GM21515 (cell line): ENCODE data around the gene SLC29A3.

Experiments used
- ATAC-seq: cut with Tn5 transposase; IDR thresholded peaks from one replicate; pipeline ENCODE4 v1.9.1; 2021; ENCODE audit not compliant: unreplicated experiment

Gene SLC29A3

DNA sequence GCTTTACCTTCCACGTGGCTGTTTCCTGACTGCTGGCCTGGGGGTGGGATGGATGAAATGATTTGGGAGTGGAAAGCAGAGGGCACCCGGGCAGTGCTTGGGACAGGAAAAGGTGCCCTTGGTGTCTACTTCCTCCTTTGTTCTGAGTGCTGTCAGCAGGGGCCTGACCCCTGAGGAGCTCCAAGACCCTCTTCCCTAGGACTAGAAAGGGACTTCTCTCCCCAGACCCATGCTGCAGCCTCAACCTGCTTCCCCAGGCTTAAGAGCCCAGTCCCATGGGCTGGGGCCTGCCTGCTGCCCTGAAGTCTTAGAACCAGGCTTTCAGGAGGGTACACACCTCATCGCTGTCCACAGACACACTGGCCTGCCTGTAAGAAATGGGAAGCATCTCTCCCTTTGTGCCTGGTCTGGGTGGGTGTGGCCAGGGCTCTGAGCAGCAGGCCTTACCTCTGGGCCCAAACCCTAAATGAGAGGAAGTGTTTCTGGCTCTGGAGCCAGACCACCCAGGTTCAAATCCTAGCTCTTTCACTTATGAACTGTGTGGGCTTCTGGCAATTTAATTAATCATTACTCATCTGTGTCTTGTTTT is 90.6 kb downstream of the SLC29A3 start:
- no peak for ATAC-seq
